HG03378 (cell line): ENCODE measurements around the gene KIAA0825.

Source experiments
- ATAC-seq: cut with Tn5 transposase; IDR thresholded peaks from one replicate; pipeline ENCODE4 v1.9.1; 2021; ENCODE audit warnings: mild to moderate bottlenecking, moderate library complexity; ENCODE audit not compliant: unreplicated experiment

KIAA0825 gene

GRCh38 chr5:94508461-94509148, 109.8 kb downstream of the KIAA0825 start:
- ATAC-seq: no peak

GRCh38 chr5:94505327-94506068, 112.9 kb downstream of the KIAA0825 start:
- no peak for ATAC-seq

GRCh38 chr5:94503677-94504076, 114.7 kb downstream of the KIAA0825 start:
- no peak for ATAC-seq

GRCh38 chr5:94501365-94501764, 117.0 kb downstream of the KIAA0825 start:
- ATAC-seq: no peak

GRCh38 chr5:94499806-94500205, 118.6 kb downstream of the KIAA0825 start:
- no peak for ATAC-seq

GRCh38 chr5:94498199-94498598, 120.2 kb downstream of the KIAA0825 start:
- no peak for ATAC-seq

- ATAC-seq: no peak
Observed at GRCh38 chr5:94485067-94485466, 133.3 kb downstream of the KIAA0825 start.

GRCh38 chr5:94481059-94481458, 137.3 kb downstream of the KIAA0825 start:
- ATAC-seq: no peak

- no peak for ATAC-seq
Observed at GRCh38 chr5:94480486-94480885, 137.9 kb downstream of the KIAA0825 start.

GRCh38 chr5:94473936-94474335, 144.5 kb downstream of the KIAA0825 start:
- ATAC-seq: no peak

GRCh38 chr5:94471521-94471920, 146.9 kb downstream of the KIAA0825 start:
- no peak for ATAC-seq

GRCh38 chr5:94470802-94471201, 147.6 kb downstream of the KIAA0825 start:
- no peak for ATAC-seq

- ATAC-seq: no peak
Observed at GRCh38 chr5:94469894-94470329, 148.5 kb downstream of the KIAA0825 start.

- no peak for ATAC-seq
Observed at GRCh38 chr5:94467954-94468930, 150.2 kb downstream of the KIAA0825 start.

- ATAC-seq: no peak
Observed at GRCh38 chr5:94467346-94467953, 151.0 kb downstream of the KIAA0825 start.

GRCh38 chr5:94463739-94464138, 154.7 kb downstream of the KIAA0825 start:
- ATAC-seq: no peak

GRCh38 chr5:94461131-94461530, 157.3 kb downstream of the KIAA0825 start:
- ATAC-seq: no peak

GRCh38 chr5:94459915-94460314, 158.5 kb downstream of the KIAA0825 start:
- no peak for ATAC-seq

GRCh38 chr5:94457788-94458187, 160.6 kb downstream of the KIAA0825 start:
- no peak for ATAC-seq

- no peak for ATAC-seq
Observed at GRCh38 chr5:94445726-94446125, 172.7 kb downstream of the KIAA0825 start.

- ATAC-seq: no peak
Observed at GRCh38 chr5:94442991-94443390, 175.4 kb downstream of the KIAA0825 start.
